Measurements from ENCODE around the gene SH2D6.
"Not testable (repeated sequence)": the region's sequence is repeated elsewhere in the genome, so short reads cannot be mapped to it uniquely, and the experiment has no call there.

Gene SH2D6

GRCh38 chr2:85472261-85472660 is 53.7 kb downstream of the SH2D6 start:
- no peak for DNase-seq

GRCh38 chr2:85475799-85476490 is 57.4 kb downstream of the SH2D6 start:
- DNase-seq: no peak

GRCh38 chr2:85476624-85477023 is 58.1 kb downstream of the SH2D6 start:
- DNase-seq: no peak

- DNase-seq: no peak
Observed at GRCh38 chr2:85477884-85478283, 59.4 kb downstream of the SH2D6 start.

GRCh38 chr2:85481818-85482777 is 63.6 kb downstream of the SH2D6 start:
- no peak for DNase-seq

GRCh38 chr2:85484615-85485014 is 66.1 kb downstream of the SH2D6 start:
- DNase-seq: not testable (repeated sequence)

- no peak for DNase-seq
Observed at GRCh38 chr2:85485815-85486214, 67.3 kb downstream of the SH2D6 start.
